DMS79 treated with DMSO at 0.1 percent for 48 hours (cell line): ENCODE results near the gene PLOD2.
"Not testable (repeated sequence)": the region's sequence is repeated elsewhere in the genome, so short reads cannot be mapped to it uniquely, and the experiment has no call there.

Experiments
- DNase-seq: peaks from one replicate; lab custom pipeline; 2025; lab: John Stamatoyannopoulos, UW

The PLOD2 gene

DNA sequence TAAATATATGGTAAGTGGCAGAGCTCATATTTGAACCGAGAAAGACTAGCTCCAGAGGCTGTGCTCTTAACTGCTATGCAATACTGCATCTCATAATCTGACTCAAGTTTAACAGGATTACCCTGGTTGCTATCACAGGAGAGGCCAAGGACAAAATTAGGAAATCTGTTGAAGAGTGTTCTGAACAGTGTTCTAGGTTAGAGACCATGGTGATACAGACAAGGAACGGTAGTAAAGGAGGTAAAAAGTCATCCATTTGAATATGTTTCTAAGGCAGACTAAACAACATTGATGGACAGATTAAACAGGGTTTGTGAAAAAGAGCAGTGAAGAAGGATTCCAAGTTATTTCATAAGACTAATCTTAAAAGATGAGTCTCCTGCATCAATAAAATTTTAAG is 22.1 kb downstream of the PLOD2 start:
- DNase-seq = no peak

DNA sequence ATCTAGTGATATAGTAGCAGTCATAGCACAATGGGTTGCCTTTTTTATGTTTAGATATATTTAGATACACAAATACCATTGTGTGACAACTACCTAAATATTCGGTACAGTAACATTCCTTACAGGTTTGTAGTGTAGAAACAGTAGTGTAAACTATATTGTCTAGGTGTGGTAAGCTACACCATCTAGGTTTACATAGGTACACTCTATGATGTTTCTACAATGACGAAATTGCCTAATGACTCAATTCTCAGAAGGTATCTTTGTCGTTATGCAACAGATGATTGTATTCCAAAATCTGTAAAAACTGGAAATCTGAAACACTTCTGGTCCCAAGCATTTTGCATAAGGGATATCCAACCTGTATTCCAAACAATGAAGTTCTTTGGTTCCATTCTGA is 24.3 kb downstream of the PLOD2 start:
- no peak for DNase-seq

DNA sequence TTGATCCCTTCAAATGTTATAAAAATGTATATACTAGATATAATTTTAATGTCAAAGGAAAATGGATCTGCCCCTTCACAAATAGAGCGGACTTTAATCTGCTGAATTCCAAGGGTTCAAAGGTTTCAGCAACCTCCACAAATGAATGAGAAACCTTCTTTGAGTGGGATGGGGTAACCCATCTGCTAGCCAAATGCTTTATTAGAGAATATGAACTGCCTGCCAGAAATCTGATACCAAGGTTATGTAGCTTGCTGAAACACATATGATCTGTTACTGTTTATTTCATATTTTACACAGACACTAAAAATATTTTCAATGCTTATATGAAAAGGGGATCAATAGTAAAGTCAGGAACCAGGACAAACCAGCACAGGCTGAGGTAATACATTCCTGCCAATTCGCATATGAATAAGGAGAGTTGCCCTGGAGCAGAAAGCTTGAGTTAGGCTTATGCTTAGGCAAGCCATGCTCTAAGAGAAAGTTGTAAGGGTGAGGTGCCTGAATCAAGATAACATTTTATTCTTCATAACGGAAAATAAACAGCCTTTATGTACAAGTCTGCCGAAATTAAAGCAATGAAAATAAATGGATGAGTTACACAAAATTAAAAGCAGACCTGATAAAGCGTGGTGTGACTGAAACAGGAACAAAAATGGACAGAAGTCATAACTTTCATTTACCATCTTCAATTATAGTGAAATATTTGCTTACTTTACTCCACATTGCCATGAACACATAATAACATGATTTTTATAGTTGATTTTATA is 26.5 kb downstream of the PLOD2 start:
- DNase-seq = no peak

DNA sequence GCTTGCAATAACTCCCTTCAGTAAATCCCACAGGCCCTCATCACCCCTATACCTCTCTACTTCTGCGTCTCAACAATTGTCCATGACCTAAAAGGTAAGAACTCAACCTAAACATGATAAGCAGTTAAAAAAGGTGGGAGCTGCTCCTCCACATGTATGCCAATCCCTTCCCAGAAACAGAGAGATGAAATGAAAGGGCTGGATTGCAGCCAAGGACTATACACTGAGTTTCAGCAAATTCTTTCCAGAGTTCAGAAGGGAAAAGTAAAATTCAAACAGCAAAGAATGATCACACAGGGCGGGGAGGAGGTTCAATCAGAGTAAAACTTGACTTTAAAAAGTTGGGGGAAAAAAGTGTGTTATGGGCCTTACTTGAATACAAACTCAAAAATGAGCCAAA is 27.5 kb downstream of the PLOD2 start:
- DNase-seq = no peak

DNA sequence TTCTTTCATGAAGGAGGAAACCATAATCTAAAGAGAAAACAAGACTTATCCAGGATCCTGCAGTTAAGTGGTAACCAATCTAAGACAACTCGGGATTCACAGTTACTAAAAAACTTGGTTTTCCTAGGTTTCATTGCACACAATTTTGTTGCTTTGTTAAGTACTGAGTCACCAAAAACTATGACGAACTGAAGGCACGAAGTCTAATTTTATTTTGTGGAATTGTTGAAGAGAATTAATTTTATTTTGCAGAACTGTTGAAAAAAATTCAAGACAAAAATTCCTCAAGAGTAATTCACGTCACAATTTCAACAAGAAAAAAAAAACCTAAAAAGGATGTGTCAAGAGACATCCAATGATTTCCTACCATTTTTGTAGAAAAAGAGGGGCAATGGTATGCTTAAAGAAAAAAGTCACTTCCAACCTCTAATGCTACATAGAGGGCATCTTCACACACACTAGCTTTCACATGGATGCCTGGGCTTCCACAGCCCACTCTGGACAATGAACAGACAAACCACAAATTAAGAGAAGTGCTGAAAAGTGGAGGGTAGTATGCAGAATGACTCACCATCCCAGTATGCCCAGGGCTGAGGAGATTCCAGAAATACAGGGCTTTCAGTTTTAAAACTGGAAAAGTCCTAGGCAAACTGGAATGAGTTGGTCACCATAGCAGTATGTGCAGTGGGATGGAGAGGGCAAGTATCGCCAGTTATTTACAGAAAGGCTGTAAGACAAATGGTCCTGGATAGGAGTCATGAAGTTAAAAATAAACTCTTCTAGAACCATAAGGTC is 29.2 kb downstream of the PLOD2 start:
- no peak for DNase-seq

DNA sequence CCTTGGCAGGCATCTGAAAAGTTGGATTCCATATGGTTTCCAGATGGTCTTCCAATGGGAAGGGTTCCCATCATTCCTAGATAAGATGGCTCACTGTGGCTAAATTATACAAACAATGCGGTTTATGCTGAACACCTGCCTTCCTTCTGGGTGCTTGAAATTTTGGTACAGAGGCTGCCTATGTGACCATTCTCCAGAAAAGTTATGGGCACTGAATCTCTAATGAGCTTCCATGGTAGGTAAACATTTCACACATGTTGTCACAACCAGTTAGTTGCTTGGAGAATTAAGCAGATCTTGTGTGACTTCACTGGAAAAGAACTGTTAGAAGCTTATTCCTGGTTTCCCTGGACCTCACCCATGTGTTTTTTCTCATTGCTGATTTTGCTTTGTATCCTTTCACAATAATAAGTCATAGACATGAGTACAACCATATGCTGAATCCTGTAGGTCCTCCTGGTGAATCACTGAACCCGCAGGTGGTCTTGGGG is 30.1 kb downstream of the PLOD2 start:
- DNase-seq = no peak

DNA sequence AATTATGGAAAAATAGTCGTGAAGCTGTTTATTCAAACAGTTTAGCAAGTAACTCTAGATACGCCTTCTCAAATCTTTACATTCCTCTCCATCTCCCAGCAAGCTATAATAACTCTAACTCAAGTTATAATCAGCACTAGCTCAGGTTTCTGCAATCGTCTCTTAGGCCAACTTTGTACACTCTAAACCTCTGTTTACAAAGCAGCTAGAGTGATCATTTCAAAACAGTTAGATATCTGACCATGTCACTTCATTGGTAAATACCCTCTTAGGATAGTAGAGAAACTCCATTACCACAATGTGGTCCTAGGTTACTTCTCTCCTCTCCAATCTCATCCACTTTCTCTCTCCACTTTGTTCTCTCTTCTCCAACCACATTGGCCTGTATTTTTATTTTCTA is 31.2 kb downstream of the PLOD2 start:
- DNase-seq = no peak

DNA sequence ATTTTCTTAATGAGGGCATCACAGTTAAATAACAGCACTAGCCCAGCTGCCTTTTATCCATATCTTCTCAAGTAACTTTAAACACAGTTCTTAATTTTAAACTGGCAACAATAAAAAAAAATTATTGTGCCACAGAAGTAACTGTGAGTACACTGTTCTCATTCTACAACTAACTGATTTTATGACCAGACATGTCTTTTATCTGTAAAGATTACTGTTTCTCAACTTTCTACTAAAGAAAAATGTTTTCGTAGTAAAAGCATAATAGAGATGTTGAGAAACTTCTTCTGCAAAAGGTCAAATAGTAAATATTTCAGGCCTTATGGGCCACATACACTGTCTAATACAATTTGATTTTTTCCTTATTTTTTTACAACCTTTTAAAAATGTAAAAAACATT is 32.0 kb downstream of the PLOD2 start:
- no peak for DNase-seq

DNA sequence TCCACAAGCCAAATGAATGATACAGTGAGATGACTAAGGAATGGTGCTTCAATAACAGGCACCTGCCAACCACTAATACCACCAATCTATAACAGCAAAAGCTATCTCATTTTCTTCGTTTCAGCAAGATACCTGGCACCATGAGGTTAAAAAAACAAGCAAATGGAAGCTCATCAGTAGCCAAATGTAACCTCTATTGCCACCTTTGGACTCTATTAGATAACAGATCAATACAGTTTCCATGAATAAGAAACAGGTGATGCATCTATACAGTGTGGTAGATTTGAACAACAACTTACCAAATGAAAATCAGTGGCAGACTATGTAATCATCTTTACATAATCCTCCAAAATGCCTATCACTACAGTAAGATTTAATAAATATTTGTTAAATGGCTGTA is 32.8 kb downstream of the PLOD2 start:
- no peak for DNase-seq

DNA sequence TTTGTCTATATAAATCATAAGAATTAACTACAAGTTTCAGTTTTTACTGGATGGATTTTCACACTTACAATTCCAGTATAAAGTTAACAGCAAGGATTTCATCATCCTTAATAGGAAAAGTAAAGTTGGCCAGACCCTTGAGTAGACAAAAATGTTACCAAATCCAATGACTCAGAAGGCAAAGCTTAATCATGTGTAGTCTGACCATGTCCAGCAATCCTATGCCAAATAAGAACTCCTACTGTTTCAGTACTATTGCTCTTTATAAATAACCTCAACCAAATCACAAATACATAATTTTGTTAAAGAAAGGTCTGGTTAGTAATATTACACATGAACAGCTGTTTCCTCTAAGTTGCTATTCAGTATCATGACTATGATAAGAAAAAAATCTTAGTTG is 35.0 kb downstream of the PLOD2 start:
- DNase-seq = no peak

DNA sequence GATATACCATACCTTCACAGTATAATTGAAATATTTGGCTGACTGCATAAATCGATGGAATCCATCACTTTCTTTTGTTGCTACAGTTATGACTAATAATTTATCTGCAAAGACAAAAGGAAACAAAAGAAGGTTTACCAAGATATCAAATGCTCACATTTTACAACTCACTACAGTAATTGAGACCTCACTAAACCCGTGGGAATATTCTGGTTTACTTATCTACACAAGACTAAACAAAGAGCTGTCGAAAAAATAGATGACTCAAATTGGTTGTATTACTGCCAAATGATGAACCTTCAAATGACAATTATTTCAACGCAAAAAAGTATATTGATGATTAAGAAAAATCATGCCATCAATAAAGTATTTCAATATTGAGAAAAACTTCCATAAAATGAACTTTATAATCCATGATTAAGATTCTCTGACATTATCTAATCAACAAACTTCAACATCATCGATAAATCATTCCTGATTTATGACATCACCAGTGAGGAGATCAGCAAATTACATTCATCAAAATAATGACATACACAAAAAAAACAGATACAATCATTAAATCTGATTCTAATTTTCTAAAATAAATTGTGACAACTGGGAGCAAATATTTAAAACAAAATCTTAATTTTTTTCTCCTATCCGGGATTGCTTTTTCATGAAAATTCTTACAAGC is 36.7 kb downstream of the PLOD2 start:
- no peak for DNase-seq

DNA sequence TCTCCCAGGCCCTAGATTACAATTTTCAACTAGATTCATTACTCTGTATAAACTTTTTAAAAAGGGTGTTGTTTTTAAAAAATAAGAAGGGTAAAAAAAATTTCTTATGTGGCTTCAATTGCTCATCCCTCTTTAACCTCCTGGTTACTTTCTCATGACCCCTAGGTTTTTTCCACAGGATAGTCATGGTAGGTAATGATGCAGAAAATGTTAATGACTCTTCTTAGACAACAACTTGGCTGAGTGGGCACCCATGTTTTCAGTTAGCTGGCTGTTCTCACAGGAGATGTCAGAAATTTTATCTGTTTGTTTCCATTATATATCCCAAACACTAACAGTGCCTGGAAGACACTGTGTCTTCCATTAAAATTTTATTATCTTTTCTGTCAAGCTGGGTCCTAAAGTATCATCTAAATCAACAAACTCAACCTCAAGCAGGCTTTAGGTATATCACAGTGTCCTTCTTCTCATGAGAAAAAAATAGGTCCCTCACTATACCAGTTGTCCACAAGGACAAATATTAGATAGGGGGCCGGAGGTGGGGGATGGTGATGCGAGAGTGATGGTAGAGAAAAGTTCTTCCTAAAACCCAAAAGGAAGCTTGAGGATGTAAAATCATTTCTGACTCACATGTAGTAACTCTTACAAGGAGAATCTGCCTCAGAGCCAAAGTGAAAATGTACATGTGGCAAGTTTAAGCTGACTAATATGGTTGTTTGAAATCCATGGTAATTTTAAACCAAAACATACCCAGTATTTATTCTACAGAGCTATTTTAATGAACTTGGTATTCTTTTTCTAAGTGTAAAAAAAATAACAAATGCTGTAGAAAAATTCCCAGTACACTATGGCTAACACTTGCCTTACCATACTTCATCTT is 43.3 kb downstream of the PLOD2 start:
- no peak for DNase-seq

DNA sequence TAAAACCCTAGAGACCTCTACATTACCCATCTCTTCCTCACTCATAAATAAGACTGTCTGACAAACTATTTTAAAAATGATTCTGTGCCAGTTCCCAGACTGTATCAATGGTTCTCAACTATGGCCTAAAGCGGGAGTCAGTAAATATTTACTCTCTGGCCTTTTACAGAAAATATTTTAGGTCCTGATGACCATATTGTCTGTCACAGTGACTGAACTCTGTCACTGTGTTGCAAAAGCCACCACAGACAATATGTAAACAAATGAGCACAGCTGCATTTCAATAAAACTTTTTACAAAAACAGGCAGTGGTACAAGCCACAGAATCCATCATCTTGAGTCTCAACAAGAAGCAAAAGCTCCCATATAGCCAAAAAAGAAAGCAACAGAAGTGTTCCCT is 45.4 kb downstream of the PLOD2 start:
- no peak for DNase-seq

DNA sequence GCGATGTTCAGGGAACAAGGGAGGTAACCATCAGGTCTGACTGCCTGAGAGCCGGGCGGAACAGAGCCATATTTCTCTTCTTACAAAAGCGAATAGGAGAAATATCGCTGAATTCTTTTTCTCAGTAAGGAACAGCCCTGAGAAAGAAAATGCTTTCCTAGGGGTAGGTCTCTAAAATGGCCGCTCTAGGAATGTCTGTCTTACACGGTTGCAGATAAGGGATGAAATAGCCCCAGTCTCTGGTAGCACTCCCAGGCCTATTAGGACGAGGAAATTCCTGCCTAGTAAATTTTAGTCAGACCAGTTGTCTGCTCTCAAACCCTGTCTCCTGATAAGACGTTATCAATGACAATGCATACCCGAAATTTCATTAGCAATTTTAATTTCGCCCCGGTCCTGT is 47.2 kb downstream of the PLOD2 start:
- DNase-seq = not testable (repeated sequence)

DNA sequence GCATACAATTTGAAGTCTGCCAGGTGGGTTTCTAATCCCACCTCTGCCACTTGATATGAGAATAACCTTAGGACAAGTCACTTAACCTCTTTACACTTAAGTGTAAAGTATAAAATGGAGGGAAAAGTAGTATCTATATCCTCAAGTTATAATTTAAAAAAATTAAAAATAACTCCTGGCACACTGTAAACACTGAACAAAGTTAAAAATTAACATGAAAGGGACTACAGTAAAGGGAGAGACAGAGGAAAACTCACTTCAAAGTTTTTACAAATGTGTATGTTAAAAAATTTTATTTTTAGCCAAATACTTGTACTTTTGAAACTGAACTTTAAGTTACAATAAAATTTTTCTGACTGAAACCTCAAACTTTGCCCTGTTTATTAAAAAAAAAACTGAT is 49.6 kb downstream of the PLOD2 start:
- no peak for DNase-seq

DNA sequence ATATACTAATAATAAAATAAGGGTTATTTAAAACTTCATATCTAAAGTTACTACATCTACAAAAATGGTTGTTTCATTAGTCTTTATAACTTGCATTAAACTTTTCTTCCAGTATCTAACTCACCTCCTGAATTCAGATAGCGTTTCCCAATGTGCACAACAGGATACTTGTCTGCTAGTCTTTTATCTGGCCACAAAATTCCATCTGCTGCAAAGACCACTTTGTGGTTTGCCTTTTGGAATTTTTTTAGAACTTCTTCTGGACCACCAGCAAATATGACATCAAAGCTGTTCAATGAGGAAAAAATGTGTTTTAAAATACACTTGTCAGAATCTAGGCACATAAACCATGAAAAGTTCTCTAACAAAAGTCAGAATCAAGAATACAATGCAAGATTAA is 50.8 kb downstream of the PLOD2 start:
- DNase-seq = no peak

DNA sequence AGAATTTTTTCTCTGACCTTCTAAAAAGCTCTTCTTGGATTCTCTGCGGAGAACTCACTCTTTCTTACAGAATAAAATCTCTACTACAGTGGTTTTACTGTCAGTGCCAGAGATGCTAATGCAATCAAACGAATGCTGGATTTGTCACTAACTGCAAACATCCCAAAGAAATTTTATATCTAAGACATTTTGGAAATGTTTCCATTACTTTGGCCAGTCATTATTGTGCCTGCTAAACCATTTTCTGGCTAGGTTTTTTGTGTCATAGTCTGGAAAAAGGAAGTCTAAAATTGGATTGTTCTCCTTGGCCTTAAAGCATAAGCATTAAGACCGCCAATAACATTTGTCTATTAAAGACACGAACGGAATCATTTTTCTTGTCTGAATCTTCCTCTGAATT is 54.0 kb downstream of the PLOD2 start:
- DNase-seq = no peak

DNA sequence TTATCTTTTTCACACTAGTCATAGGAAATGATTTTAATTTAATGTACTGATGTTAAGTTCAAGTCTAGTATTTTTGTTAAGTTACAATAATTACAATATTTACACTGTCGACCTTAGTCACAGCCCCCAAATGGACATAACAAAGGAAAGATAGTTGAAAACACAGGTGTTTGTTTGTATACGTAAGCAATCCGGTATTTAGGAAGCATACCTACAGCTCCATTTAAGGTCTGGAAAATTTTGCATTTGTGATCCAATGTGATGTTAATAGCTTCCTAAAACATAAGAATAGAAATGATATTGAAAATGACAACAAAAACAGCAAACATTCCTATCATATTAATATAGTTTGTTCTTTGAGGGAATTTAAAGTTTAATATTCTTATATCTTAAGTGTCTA is 56.9 kb downstream of the PLOD2 start:
- DNase-seq = no peak

DNA sequence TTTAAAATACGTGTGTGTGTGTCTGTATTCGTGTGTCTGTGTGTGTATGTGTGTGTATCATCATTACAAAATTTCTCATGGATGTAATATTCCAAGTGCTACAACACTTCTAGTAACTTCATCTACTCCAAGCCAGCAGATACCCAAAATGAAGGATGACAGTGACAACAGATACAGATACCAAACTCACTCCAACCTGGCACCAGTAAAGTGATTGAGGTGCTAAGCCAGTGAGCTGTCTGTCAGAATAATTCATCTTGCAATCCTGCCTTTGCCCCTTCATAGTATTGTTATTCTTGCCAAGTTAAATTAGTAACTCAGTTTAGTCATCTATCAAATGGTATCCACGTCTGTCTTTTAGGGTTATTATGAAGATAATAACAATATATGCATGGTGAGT is 58.1 kb downstream of the PLOD2 start:
- no peak for DNase-seq

DNA sequence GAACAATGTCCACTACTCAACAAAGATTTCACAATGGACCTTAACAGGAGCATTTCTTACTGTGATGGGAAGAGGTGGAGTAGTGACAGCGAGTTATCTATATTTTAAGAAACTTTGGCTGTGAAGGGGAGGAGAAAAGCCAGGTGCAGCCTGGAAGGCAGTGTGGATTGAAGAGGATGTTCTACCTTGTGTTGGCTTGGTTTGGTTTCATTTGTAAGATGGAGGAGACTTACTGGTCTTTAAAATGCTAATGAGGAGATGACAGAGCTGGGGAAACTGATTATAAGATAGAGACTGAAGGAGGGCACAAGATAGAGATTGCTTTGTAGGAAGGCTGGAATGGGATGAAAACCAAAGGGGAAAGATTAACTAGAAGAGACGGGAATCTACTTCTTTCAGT is 59.4 kb downstream of the PLOD2 start:
- DNase-seq = no peak

DNA sequence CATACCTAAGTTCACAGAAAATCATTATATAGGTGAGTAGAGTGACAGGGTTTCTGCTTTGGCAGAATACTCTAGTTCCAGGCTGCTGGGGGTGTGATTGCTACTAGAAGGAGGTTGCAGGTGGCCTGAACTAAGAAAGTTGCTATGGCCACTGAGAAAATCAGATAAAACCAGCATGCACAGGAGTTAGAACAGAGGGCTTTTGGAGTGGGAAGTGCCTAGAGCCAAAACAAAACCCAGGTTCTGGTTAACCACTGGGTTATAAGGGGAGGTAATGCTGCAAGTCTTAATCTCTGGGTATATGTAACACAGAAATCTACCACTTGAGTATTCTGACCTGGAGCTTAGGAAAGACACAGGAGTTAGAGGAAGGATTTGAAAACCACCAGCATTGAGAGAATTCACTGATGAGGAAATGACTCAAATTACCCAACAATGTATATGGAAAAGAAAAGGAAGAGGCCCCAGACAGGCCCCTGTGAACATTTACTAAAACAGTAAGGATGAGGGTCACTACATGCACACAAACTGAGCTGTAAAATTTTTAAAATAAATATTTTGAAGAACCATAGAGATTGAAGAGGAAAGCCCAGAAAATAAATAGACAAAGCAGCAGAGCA is 60.0 kb downstream of the PLOD2 start:
- no peak for DNase-seq

DNA sequence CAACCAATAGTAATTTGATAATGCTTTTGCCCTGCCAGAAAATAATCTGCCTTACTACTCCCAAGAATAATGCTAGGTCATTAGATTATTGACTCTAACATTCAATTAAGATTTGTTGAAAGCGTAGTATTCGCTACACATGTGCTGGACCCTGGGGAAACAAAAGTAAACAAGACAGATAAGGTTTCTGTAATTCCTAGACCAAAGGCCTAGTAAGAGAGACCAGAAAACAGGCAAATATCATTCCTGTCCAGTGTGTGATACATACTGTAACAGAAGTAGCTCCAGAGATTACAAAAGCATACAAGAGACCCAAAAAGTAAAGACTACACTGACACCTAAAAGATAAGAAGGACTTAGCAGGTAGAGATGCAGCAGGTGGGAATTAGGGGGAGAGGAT is 60.8 kb downstream of the PLOD2 start:
- DNase-seq = no peak
